H54 (cell line): Measurements from ENCODE around the gene HDAC8.
"Not testable (repeated sequence)": the region's sequence is repeated elsewhere in the genome, so short reads cannot be mapped to it uniquely, and the experiment has no call there.

Source experiments
- DNase-seq: peaks from one replicate; pipeline ENCODE4 v3.0.0; 2011; ENCODE audit warnings: low spot score, mixed read lengths; ENCODE audit not compliant: insufficient read length
- FAIRE-seq: peaks from 3 replicates; lab custom pipeline; 2011; peaks lifted over from hg19 to GRCh38; lab: Jason Lieb, UNC
- POLR2A ChIP-seq: IDR thresholded peaks from 2 replicates; pipeline ENCODE4 v1.6.1; 2011; ENCODE audit warnings: low read depth, mild to moderate bottlenecking, low read length

HDAC8 gene

GRCh38 chrX:72572248-72573157 is at the start of gene HDAC8:
TSS of gene HDAC8 (minus strand) at chrX:72572843. CDS start at chrX:72572761, 82 bp downstream.
- FAIRE-seq = peak; percentile 45
- DNase-seq = peak; percentile 36
- TF ChIP-seq POLR2A = peak; percentile 21; the same call in 1 of the 2 replicates

- FAIRE-seq = peak; percentile 27
- no peak for TF ChIP-seq POLR2A
Observed at GRCh38 chrX:72621625-72622485, 49.2 kb upstream of the HDAC8 start.

DNA sequence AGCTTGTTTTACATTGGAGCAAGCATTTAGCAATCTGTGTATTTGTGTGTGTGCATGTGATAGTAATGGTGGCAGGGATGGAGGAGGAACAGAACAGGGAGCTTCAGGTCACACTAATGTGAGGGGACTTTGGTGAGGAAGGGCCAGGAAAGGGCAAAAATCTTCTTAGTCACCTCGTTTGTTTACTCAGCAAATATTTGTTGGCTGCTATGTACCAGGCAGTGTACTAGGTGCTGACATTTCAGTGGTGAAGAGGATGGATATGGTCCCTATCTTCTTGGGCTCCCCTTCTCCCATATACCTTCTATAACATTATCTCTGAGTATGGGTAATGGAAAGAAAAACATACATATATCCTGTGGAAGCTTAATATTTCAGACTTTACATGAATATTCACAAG is 48.5 kb upstream of the HDAC8 start:
- no peak for TF ChIP-seq POLR2A
- no peak for DNase-seq
- FAIRE-seq = peak; percentile 6

More at GRCh38 chrX:72621625-72622485, 49.2 kb upstream of the HDAC8 start:
- no peak for DNase-seq

- DNase-seq = peak; percentile 26
- TF ChIP-seq POLR2A = no peak
- FAIRE-seq = peak; percentile 99
Observed at GRCh38 chrX:72620550-72621145, 48.0 kb upstream of the HDAC8 start.

DNA sequence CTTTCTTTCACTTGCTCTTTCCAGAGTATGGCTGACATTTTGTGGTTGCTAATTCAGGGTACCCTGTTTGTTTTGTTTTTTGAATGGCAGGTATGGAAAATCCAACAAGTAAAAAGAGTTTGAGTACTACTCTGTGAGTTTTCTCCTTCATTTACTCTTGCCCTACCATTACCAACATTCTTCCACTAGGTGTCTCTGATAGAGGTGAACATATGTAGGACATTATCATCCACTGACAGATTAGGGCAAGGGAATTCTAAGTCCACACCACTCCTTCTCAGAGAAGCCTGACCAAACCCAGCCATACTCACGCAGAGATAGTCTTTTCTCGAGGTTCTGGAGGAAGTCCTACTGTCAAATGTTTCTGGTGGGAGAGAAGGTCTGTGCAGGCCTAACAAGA is 36.7 kb upstream of the HDAC8 start:
- no peak for FAIRE-seq
- TF ChIP-seq POLR2A = no peak
- no peak for DNase-seq

GRCh38 chrX:72604705-72605104 is 32.1 kb upstream of the HDAC8 start:
- DNase-seq (no peak), FAIRE-seq (no peak)
- no peak for TF ChIP-seq POLR2A

GRCh38 chrX:72604112-72604511 is 31.5 kb upstream of the HDAC8 start:
- DNase-seq = no peak
- TF ChIP-seq POLR2A = no peak
- no peak for FAIRE-seq

DNA sequence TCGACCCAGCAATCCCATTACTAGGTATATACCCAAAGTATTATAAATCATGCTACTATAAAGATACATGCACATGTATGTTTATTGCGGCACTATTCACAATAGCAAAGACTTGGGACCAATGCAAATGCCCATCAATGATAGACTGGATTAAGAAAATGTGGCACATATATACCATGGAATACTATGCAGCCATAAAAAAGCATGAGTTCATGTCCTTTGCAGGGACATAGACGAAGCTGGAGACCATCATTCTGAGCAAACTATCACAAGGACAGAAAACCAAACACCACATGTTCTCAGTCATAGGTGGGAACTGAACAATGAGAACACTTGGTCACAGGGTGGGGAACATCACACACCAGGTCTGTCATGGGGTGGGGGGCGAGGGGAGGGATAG is 18.4 kb upstream of the HDAC8 start:
- DNase-seq, FAIRE-seq: not testable (repeated sequence)

DNA sequence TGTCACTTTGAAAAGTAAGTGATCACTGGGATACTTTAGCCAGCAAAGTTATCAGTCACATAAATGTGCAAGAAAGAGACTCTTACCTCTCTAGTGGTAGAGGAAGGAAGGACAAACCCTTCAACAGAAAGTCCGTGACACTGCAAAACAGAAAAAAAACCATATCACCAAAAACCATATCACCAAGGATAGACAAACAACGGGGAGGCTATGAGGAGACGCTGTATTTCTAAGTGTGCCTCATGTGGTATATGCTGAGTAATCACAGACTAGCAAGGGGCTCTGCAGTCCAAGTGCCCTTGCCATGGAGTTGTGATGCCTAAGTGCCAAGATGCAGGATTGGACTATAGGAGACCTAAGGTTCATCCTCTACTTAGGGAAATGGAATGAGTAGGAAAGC is 11.5 kb upstream of the HDAC8 start:
- DNase-seq (no peak), FAIRE-seq (no peak)
- no peak for TF ChIP-seq POLR2A

- no peak for FAIRE-seq
- no peak for DNase-seq
- TF ChIP-seq POLR2A = no peak
Observed at GRCh38 chrX:72576141-72576894, 3.7 kb upstream of the HDAC8 start.

- TF ChIP-seq POLR2A = no peak
- no peak for DNase-seq
- no peak for FAIRE-seq
Observed at GRCh38 chrX:72573158-72573511, 492 bp upstream of the HDAC8 start.

GRCh38 chrX:72569786-72570185 is 2.9 kb downstream of the HDAC8 start:
- FAIRE-seq (no peak), DNase-seq (peak; percentile 24)
- no peak for TF ChIP-seq POLR2A
